ENCODE data around the gene IFT172. TPM values are rescaled to one million over a fixed set of nuclear protein-coding genes. Genes with fewer than 3 reads are reported as not detected.
"Not testable (repeated sequence)": the region's sequence is repeated elsewhere in the genome, so short reads cannot be mapped to it uniquely, and the experiment has no call there.

Gene IFT172, protein sequence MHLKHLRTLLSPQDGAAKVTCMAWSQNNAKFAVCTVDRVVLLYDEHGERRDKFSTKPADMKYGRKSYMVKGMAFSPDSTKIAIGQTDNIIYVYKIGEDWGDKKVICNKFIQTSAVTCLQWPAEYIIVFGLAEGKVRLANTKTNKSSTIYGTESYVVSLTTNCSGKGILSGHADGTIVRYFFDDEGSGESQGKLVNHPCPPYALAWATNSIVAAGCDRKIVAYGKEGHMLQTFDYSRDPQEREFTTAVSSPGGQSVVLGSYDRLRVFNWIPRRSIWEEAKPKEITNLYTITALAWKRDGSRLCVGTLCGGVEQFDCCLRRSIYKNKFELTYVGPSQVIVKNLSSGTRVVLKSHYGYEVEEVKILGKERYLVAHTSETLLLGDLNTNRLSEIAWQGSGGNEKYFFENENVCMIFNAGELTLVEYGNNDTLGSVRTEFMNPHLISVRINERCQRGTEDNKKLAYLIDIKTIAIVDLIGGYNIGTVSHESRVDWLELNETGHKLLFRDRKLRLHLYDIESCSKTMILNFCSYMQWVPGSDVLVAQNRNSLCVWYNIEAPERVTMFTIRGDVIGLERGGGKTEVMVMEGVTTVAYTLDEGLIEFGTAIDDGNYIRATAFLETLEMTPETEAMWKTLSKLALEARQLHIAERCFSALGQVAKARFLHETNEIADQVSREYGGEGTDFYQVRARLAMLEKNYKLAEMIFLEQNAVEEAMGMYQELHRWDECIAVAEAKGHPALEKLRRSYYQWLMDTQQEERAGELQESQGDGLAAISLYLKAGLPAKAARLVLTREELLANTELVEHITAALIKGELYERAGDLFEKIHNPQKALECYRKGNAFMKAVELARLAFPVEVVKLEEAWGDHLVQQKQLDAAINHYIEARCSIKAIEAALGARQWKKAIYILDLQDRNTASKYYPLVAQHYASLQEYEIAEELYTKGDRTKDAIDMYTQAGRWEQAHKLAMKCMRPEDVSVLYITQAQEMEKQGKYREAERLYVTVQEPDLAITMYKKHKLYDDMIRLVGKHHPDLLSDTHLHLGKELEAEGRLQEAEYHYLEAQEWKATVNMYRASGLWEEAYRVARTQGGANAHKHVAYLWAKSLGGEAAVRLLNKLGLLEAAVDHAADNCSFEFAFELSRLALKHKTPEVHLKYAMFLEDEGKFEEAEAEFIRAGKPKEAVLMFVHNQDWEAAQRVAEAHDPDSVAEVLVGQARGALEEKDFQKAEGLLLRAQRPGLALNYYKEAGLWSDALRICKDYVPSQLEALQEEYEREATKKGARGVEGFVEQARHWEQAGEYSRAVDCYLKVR (N-terminal part only)
- total RNA-seq = 10.3 TPM

DNA sequence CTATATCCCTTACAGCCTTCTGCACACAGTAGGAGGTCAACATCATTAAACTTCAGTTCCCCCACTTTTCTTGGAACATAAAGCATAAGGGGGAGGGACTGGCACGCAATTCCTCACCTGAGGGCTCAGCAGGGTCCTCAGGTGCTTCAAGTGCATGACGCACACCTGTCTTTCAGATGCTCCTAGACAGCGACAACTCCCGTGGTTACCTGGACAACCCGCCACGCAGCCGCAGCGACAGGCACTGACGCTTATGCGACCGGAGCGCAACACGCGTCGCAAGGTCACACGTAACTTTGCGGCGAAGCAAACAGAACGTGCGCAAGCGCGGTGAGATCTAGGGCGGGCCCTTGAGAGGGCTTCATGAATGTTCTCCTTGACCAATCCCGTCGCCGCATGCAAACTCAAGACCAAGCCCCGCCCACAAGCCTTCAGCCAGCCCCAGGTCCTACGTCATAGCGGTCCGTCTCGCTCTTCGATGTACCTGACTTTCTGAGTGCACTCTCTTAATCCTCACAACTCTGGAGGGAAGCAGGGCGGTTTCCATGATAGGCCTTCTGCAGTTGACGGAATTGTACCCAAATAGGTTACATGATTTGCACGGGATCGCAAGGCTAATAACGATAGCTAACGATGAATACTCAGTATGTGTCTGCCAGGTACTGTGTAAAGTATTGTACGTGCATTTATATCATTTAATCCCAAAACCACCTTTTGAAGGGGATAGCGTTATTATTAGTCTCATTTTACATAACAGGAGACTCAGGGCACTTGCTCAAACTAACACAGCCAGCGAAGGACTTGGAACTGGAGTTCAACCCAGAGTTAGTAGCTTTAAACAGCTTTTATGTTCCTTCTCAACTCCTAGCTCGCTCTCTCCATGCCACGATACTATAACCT lies at the start of gene IFT172:
Gene IFT172 (minus strand): TSS at position 246 of the 900 bp plus-strand sequence. CDS start 90 bp downstream, at position 156.
- ATAC-seq = peak; percentile 99

DNA sequence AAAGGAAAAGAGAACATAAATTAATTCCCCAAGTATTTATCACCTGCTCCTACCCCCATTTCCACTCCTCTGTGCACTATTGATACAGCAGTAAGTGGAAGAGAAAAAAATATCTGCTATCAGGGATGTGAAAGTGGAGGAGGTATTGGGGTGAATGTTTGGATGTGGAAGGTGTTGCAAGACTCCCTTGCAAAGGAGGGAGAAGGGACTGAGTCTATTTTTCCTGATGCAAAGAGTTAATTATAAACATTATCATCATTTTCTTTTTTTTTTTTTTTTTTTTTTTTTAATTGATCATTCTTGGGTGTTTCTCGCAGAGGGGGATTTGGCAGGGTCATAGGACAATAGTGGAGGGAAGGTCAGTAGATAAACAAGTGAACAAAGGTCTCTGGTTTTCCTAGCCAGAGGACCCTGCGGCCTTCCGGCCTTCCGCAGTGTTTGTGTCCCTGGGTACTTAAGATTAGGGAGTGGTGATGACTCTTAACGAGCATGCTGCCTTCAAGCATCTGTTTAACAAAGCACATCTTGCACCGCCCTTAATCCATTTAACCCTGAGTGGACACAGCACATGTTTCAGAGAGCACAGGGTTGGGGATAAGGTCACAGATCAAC lies 49.4 kb upstream of the IFT172 start:
- not testable (repeated sequence) for ATAC-seq

DNA sequence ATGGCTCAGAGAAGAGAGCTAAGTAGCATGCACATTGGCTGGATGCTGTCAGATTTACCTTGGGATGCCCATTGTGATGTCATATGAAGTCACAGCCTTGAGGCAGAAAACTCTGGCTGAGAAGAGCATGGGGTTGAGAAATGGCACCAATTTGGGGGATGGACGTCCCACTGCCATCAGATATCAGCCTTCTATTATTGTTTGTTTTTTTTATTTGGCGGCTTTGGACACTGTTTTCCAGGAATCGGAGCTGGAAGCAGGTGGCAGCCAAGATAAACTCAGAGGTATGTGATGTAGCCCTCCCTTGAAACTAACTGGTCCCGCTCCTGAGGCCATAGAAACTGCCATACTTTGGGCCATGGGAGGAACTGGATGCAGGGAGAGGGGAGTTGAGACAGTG lies 47.7 kb upstream of the IFT172 start:
- ATAC-seq = no peak

DNA sequence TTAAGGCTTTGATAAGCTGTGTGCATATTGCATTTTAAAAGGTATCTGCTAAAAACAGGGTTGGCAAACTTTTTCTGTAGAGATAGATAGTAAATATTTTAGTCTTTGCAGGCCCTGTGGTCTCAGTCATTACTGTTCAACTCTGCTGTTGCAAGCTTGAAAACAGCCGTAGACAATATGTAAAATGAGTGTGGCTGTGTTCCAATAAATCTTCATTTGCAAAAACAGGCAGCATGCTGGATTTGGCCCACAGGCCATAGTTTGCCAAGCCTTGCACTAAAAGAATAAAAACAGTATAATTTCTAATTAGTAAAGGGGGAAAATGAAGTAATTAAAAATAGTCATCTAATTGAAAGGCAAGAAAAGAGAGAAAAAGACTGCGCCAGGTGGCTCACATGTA lies 42.4 kb upstream of the IFT172 start:
- no peak for ATAC-seq

DNA sequence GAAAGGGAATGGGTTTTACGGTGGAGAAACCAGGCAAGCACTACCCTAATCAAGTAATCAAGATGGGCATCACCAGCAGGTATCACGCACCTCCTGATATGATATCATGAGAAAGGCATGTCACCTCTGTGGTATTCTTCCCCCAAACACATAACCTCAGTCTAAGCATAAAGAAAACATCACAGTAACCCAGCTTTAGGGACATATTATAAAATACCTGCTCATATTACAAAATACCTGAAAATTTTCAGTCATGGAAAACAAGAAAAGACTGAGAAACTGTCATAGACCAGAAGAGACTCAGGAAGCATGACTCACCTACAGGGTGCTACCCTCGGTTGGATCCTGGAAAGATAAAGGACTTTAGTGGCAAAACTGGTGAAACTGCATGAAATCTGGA lies 37.6 kb upstream of the IFT172 start:
- ATAC-seq = no peak

DNA sequence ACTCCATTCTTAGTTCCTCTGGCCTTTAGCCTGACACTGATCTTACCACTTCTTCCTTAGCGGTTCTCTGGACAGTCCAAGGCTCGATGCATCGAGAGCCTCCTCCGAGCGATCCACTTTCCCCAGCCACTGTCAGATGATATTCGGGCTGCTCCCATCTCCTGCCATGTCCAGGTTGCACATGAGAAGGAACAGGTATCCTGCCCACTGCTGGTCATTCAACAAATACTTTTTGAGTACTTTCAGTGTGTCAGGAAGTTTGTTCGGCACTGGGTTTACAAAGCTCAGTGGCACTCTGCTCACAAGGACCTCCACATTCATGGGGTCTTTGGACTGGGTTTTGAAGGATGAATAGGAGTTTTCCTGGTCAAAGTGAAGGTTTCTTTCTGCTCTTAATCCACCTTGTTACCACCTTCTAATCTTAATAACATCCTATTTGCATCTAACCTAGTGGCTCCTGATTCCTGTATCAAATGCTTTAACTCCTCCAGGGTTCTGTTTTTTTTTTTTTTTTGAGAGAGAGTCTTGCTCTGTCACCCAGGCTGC lies 32.9 kb upstream of the IFT172 start:
- no peak for ATAC-seq

DNA sequence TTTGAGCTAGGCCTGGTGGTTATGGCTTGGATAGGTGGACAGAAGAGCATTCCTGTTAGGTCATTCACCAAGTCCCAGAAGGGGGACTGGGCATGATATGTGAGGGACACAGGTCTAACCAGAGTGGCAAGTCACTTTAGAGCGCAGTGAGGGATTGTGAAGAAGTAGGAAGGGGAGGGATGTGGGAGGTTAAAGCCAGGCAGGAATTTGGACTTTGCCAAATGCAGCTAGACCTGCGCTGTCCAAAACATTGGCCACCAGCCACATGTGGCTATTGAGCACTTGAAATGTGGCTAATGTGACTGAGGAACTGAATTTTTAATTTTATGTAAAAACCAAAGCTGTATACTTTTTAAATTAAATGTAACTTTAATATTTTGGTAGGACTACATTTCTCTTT lies 30.8 kb upstream of the IFT172 start:
- ATAC-seq = no peak

DNA sequence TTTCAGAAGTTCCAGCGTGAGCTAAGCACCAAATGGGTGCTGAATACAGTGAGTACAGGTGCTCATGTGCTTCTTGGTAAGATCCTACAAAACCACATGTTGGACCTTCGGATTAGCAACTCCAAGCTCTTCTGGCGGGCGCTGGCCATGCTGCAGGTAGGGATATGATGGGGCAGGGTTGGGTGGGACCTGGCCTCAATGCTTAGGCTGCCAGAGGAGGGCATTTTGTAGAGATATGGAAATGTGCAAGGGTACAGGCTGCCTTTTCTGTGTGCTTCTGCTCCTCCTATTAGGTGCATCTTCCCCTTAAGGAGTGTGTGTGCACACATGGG lies 29.2 kb upstream of the IFT172 start:
- no peak for ATAC-seq

DNA sequence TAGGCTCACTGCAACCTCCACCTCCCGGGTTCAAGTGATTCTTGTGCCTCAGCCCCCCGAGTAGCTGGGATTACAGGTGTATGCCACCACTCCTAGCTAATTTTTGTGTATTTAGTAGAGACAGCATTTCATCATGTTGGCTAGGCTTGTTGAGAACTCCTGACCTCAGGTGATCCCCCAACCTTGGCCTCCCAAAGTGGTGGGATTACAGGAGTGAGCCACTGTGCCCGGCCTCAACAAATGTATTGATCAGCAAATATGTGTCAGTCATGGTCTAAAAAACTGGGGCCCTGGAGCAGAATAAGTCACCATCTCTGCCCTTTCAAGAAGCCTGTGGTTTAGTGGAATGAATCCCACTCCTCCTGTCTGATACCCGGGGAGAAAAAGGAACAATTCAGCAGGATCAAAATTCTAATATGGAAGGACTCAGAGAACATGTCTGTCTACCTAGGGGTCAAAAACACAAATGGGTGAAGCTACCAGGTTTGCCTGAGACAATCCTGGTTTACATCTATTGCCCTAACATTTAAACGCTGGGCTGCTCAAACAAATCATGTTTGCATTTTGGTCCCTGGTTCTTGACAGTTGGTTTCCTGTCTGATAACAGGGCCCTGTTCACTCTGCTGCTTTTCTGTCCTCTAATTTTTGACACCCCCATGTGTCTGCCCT lies 28.7 kb upstream of the IFT172 start:
- no peak for ATAC-seq

DNA sequence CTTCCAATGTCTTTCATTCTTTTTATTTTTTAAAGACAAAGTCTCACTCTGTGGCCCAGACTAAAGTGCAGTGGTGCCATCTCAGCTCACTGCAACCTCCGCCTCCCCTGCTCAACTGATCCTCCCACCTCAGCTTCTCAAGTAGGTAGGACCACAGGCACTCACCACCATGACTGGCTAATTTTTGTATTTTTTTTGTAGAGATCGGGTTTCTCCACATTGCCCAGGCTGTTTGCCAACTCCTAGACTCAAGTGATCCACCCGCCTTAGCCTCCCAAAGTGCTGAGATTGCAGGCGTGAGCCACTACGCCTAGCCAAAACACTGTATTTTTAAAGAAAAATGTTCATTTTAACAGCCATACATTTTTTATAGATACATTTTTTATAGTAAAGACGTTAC lies 19.8 kb upstream of the IFT172 start:
- ATAC-seq = no peak

DNA sequence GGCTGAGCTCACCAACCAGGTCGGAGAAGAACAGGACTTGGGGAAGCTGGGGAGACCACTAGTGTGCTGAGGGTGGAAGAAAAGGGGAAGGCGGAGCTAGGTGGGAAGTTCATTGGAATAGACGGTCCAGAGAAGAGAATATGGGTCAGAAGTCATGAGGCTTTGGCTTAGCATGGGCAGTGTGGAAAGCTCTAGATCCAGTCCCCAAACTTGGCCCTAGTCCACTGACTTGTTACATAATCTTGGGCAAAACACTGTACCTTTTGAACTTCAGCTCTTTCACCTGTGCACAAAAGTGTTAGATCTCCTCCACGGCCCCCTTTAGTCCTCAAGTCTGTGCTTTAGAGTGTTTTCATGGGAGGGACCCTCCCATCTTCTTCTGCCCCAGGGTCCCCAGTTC lies 17.8 kb upstream of the IFT172 start:
- no peak for ATAC-seq

DNA sequence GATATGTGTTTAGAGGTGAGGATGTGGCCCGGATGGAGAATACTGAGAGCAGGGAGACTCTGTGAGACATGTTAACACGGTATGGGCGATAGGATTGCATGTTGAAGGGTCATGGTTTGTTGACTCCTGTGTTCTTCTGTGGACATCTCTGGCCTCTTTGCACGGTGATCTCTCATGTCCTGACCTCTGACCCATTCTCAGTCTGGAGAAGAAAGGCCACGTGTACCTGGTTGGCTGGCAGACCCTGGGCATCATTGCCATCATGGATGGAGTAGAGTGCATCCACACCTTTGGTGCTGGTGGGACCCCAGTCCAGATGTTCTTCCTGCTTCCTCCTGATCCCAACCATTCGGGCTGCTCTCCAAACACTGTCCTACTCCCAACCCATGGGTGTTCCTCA lies 17.0 kb upstream of the IFT172 start:
- no peak for ATAC-seq

DNA sequence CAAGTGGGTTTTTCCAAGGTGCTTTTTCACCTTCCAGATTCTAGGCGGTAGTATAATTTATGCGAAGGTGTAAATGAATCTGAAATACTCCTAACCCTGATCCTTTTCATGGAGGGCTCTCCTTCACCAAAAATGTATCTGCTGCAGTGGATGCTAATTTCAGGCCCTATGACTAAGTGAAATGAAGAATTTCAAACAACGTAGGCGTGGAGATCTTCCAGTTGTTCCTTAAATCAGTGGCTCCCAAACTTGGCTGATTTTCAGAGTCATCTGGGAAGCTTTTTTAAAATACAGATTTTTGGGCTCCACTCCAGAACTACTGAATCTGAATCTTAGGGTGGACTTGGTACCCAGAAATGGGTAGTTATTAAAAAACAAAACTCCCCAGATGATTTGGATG lies 12.6 kb upstream of the IFT172 start:
- ATAC-seq = no peak

DNA sequence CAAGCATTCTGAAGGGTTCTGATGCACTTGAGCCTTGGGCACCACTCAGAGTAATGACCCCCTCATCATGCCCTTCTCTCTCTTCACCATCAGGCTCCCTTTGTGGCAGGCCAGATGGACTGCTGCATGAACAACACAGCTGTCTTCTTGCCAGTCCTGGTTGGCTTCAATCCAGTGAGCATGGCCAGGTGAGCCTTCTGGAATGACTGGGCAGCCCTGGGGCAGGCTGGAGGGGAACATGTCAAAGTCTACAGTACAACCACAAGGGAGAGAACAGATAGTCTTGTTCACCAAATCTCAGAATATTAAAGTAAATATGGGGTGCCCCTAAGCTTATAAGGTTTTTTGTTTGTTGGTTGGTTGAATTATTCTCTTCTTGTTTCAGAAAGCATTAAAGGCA lies 11.5 kb upstream of the IFT172 start:
- ATAC-seq = no peak

DNA sequence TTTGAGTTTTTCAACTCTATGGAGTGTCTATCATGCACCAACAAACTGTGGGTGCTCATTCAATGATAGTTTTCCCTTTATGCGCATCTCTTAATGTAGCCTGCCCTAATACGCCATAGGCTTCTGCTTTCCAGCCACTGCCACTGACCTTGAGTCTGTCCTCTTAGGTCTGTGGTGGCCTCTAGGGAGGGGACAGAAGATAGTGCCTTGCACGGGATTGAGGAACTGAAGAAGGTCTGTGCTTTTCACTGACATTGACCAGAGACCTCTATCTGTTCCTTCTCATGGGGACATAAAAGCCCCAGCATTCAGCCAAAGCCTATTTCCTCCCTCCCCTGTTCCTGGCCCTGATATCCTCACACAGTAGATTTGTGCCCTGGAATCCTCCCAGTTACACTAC lies 9.4 kb upstream of the IFT172 start:
- no peak for ATAC-seq

DNA sequence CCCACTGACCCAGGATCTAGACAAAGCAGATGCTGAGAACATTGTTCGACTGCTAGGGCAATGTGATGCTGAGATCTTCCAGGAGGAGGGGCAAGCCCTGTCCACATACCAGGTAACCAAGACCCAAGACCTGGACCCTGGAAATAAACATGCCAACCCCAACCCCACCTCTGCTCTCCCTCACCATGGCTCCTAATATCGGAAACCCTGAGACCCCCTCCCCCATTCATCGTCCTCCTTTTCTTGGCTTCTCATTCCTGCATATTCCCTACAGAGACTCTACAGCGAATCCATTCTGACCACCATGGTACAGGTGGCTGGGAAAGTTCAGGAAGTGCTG lies 7.7 kb upstream of the IFT172 start:
- no peak for ATAC-seq

DNA sequence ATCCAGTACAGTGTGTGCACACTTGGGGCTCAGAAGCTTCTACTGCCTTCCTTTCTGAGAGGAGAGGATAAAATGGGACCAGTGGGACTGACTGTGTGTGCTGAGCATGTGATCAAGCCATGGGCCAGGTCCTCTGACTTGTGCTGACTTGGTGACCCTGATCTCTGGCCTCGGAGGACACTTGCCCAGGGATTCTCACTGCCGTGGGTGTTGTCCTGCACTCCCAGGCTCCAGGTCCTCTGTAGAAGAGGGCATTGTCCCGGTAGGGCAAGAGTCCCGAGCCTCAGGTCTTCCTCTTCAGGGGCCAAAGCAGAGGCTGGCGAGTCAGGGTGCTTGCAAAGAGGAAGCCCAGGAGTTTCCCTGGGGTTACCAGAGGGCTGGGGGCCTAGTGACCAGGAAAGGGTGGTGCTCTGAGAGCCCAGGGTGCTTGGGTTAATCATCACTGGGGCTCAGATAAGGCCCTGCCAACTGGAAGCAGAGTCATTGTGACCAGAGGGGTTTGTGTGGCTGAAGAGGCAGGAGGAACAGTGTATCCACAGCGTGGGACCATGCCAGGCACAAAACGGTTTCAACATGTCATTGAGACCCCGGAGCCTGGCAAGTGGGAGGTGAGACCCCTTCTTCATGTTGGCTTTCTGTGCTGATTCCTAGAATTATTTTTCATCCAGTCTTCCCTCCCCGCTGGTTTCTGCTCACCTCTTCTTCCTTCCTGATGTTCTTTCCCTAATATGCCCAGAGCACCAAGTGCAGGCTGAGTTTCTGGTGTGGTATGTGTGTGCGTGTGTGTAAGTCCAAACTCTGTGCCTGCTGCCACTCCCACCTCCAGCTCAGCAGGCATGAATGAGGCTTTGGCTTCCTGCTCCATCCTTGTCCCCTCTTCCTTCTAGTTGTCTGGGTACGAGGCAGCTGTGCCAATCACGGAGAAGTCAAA lies 7.1 kb upstream of the IFT172 start, which contains the start of gene GCKR:
Gene GCKR (plus strand): TSS at position 483 of the 931 bp plus-strand sequence. CDS start 66 bp downstream, at position 549.
- peak; percentile 56 for ATAC-seq

DNA sequence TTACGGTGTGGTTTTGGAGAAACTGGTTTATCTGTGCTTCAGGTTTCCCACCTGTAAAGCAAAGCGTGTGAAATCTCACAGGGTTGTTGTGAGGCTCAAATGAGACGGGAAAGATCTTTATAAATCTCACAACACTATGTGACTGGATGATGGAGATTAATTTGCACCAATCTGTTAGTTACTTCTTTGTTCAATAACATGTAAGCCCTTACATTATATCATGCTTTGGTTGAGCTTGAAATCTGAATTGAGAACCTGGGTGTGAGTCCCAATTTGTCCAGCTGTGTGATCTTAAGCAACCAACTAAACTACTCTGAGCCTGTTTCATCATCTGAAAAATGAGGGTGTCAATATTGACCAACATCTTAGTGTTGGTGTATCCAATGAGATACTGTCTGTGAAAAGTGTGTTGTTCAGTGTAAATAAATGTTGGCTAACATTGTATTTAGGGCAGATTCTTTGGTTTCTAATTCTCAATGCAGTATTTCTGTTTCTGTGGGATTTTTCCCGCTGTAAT lies 6.4 kb upstream of the IFT172 start:
- ATAC-seq = no peak

DNA sequence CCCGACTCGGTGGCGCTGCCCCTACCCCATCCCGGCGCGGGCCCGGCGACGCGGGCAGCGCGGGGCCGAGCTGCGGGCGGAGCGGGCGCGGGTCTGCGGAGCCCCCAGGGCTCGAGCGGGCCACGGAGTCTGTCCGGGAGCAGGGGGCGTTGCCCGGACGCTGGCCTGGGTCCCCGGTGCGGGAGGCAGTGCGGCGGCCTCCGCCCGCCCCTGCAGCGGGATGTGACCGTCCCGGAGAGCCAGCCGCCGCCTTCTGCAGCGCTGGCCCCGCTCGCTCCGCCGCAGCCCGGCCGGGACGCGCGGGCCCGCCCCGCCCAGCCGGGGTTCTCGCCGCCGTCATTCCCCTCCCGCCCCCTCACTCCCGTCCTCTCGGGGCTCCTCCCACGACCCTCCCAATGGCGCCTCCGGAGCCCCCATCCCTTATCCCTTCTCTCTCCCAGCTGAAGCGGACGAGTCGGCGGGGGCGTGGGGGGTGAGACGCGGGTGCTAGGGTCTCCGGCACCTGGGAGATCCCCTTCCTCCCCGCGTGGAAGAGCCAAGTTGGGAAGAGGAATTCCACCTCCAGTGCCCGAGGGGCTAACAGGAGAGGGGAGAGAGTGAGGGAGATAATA lies 5.5 kb upstream of the IFT172 start, which contains the start of gene FNDC4:
Gene FNDC4 (minus strand): TSS at position 257 of the 611 bp plus-strand sequence. CDS start 521 bp downstream, outside the sequence.
- peak; percentile 48 for ATAC-seq

Data from esophagus mucosa (tissue), 1 donor.